Epidermal melanocyte (primary cell): ENCODE results near the gene EMX2.

Source experiments
- DNase-seq: peaks from one replicate; pipeline ENCODE4 v3.0.0; 2011; ENCODE audit warnings: low spot score; ENCODE audit not compliant: insufficient read length

EMX2 gene

GRCh38 chr10:117531371-117532002 lies 11.1 kb upstream of the EMX2 start:
- DNase-seq, result no peak

- DNase-seq, result no peak
Observed at GRCh38 chr10:117532003-117532385, 10.6 kb upstream of the EMX2 start.

- DNase-seq, result no peak
Observed at GRCh38 chr10:117532451-117533107, 10.0 kb upstream of the EMX2 start.

GRCh38 chr10:117533507-117534281 lies 8.9 kb upstream of the EMX2 start:
- DNase-seq, result no peak

GRCh38 chr10:117534321-117535297 lies 7.9 kb upstream of the EMX2 start:
- no peak for DNase-seq

GRCh38 chr10:117535298-117536071 lies 7.1 kb upstream of the EMX2 start:
- DNase-seq, result no peak

GRCh38 chr10:117536072-117536865 lies 6.3 kb upstream of the EMX2 start:
- no peak for DNase-seq

- no peak for DNase-seq
Observed at GRCh38 chr10:117536866-117537435, 5.6 kb upstream of the EMX2 start.

- DNase-seq, result no peak
Observed at GRCh38 chr10:117537436-117537903, 5.1 kb upstream of the EMX2 start.

GRCh38 chr10:117537904-117538524 lies 4.5 kb upstream of the EMX2 start:
- no peak for DNase-seq

GRCh38 chr10:117539361-117539773 lies 3.2 kb upstream of the EMX2 start:
- DNase-seq, result no peak

GRCh38 chr10:117539903-117540639 lies 2.5 kb upstream of the EMX2 start:
- DNase-seq, result no peak

- no peak for DNase-seq
Observed at GRCh38 chr10:117540640-117541404, 1.7 kb upstream of the EMX2 start.

GRCh38 chr10:117541405-117541908 lies 1.1 kb upstream of the EMX2 start:
- DNase-seq, result no peak

GRCh38 chr10:117541909-117542705 lies 439 bp upstream of the EMX2 start:
- peak; percentile 69 for DNase-seq
